Liver (tissue), 9 donors: ENCODE measurements around the gene COL23A1. TPM values are rescaled to one million over a fixed set of nuclear protein-coding genes. Genes with fewer than 3 reads are reported as not detected.
A peak's percentile ranks its signal among the peaks of the same experiment; 100 is the strongest.

Source experiments
- DNase-seq: peaks from one replicate; pipeline ENCODE4 v3.0.0-alpha.2; 2017; ENCODE audit warnings: low spot score
- H3K27ac ChIP-seq, 2 donors: one replicate each; pipeline ENCODE4 v1.7.0; 2013; ENCODE audit warnings: inconsistent platforms in 2 of 2, low read length in 2 of 2, control low read depth in 1 of 2, low read depth in 1 of 2, mild to moderate bottlenecking in 1 of 2
- H3K27me3 ChIP-seq, 4 donors: one replicate each; pipeline versions ENCODE4 v1.6.1 to v1.7.0; 2013; ENCODE audit warnings: low read length in 3 of 4, inconsistent platforms in 1 of 4, mild to moderate bottlenecking in 1 of 4, moderate library complexity in 1 of 4; ENCODE audit not compliant: control insufficient read depth in 4 of 4, insufficient read depth in 4 of 4
- H3K36me3 ChIP-seq, 4 donors: one replicate each; pipeline versions ENCODE4 v1.6.1 to v1.7.0; 2013; ENCODE audit warnings: low read length in 3 of 4, mild to moderate bottlenecking in 3 of 4, low read depth in 1 of 4, moderate library complexity in 1 of 4; ENCODE audit not compliant: control insufficient read depth in 4 of 4, insufficient read depth in 3 of 4
- H3K4me1 ChIP-seq, 4 donors: one replicate each; pipeline versions ENCODE4 v1.6.1 to v1.7.0; 2013; ENCODE audit warnings: low read length in 3 of 4, mild to moderate bottlenecking in 3 of 4, moderate library complexity in 1 of 4; ENCODE audit not compliant: control insufficient read depth in 4 of 4, insufficient read depth in 4 of 4
- H3K4me3 ChIP-seq, 3 donors: one replicate each; pipeline versions ENCODE4 v1.6.1 to v1.7.0; 2013; ENCODE audit warnings: low read length in 3 of 3, control low read depth in 1 of 3, low read depth in 1 of 3, mild to moderate bottlenecking in 1 of 3
- H3K9ac ChIP-seq, 2 donors: one replicate each; pipeline ENCODE4 v1.7.0; 2013; ENCODE audit warnings: low read length in 2 of 2, mild to moderate bottlenecking in 2 of 2, moderate library complexity in 2 of 2, control low read depth in 1 of 2, low read depth in 1 of 2
- H3K9me3 ChIP-seq, 4 donors: one replicate each; pipeline versions ENCODE4 v1.6.1 to v1.7.0; 2013; ENCODE audit warnings: low read length in 3 of 4; ENCODE audit not compliant: control insufficient read depth in 4 of 4
- EGR1 ChIP-seq, 2 donors: IDR thresholded peaks; 2 replicates each; pipeline ENCODE4 v1.6.1; 2016 to 2018; ENCODE audit warnings: antibody characterized with exemption in 2 of 2, low read depth in 2 of 2
- FOXA1 ChIP-seq: IDR thresholded peaks from 2 replicates; pipeline ENCODE4 v1.6.1; 2016; ENCODE audit warnings: antibody characterized with exemption
- FOXA2 ChIP-seq: IDR thresholded peaks from 2 replicates; pipeline ENCODE4 v1.6.1; 2016; ENCODE audit warnings: antibody characterized with exemption
- GABPA ChIP-seq, 2 donors: IDR thresholded peaks in 1 of 2; conservative IDR thresholded peaks in 1 of 2; 2 replicates each; pipeline ENCODE4 v1.6.1; 2016; ENCODE audit warnings: antibody characterized with exemption in 2 of 2, mild to moderate bottlenecking in 1 of 2, moderate library complexity in 1 of 2
- HNF4A ChIP-seq, 2 donors: conservative IDR thresholded peaks; 2 replicates each; pipeline ENCODE4 v1.6.1; 2016; ENCODE audit warnings: antibody characterized with exemption in 2 of 2, mild to moderate bottlenecking in 2 of 2
- HNF4G ChIP-seq: IDR thresholded peaks from 2 replicates; pipeline ENCODE4 v1.6.1; 2016; ENCODE audit warnings: antibody characterized with exemption
- JUND ChIP-seq, 2 donors: IDR thresholded peaks; 2 replicates each; pipeline ENCODE4 v1.6.1; 2016; ENCODE audit warnings: antibody characterized with exemption in 2 of 2
- NR2F2 ChIP-seq: IDR thresholded peaks from 2 replicates; pipeline ENCODE4 v1.6.1; 2016; ENCODE audit warnings: antibody characterized with exemption
- RAD21 ChIP-seq, 2 donors: IDR thresholded peaks; 2 replicates each; pipeline ENCODE4 v1.6.1; 2016; ENCODE audit warnings: antibody characterized with exemption in 2 of 2, mild to moderate bottlenecking in 2 of 2
- SP1 ChIP-seq: IDR thresholded peaks from 2 replicates; pipeline ENCODE4 v1.6.1; 2018; ENCODE audit warnings: antibody characterized with exemption, mild to moderate bottlenecking
- YY1 ChIP-seq: IDR thresholded peaks from 2 replicates; pipeline ENCODE4 v1.6.1; 2016; ENCODE audit warnings: antibody characterized with exemption, mild to moderate bottlenecking
- WGBS: extraction: QIAGEN DNeasy Blood & Tissue Kit; methylation state at CpG from one replicate; pipeline ENCODE4 v1.1.7; 2013; 5-methylcytosine and 5-hydroxymethylcytosine counted together
- polyA plus RNA-seq, 2 donors: library from polyadenylated mRNA; stranded (reverse) in 1 of 2; unstranded in 1 of 2; fragments of 200-250 nt in 1 of 2; fragments of >200 nt in 1 of 2; fragmentation: Nextera tagmentation in 1 of 2; extraction: Ambion mirVana in 1 of 2; gene quantifications; one replicate each; pipeline versions ENCODE4 v1.2.1 to v1.2.3, GENCODE V29; 2013 to 2015
- total RNA-seq, 2 donors: library from RNA; depleted of rRNA; stranded (reverse); fragments of >200 nt; gene quantifications; one replicate each; pipeline ENCODE4 v1.2.3, GENCODE V29; 2014
- TF ChIP-seq, protein P1 (sequence below): IDR thresholded peaks from 2 replicates; pipeline ENCODE4 v1.6.1; 2016; ENCODE audit warnings: antibody characterized with exemption, mild to moderate bottlenecking
- TF ChIP-seq, protein P2 (sequence below): fragments of 150-350 bp; IDR thresholded peaks from 2 replicates; pipeline ENCODE4 v1.5.1; 2017; ENCODE audit warnings: improper control_type of control experiment, low read depth, low read length; ENCODE audit not compliant: missing input control
- TF ChIP-seq, protein P3 (sequence below): IDR thresholded peaks from 2 replicates; pipeline ENCODE4 v1.6.1; 2016; ENCODE audit warnings: antibody characterized with exemption
- TF ChIP-seq, protein P4 (sequence below): IDR thresholded peaks from 2 replicates; pipeline ENCODE4 v1.6.1; 2016; ENCODE audit warnings: antibody characterized with exemption
- donor health status: healthy.
- donor health status: healthy.
- donor health status: healthy.
- donor health status: healthy.
- donor health status: healthy.

Gene COL23A1
- total and polyA plus RNA-seq, 4 donors: 0.08 to 1.4 (median 0.27) TPM

DNA sequence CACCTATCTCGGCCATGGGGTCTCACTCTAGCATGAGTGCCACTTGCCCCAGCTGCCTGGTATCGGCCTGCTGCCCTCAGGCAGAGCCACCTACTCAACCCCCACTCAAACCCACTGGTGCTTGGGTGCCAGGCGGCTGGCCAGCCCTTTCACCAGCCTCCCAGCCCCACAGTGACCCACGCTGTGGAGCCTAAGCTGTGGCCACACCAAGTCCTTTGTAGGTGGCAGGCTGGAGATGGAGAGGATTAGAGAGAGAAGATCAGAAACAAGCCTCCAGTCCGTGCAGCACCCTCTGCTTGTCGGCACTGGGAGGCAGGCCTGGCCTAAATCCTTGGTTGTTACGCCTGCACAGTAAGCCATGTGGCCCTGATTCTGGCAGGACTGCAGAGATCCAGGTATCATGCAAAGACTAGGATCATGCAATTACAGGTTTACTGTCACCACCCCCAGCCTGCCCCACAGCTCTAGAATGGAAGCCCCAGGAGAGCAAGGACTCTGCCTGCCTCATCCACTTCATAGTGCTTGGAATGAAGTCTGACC lies 171.7 kb downstream of the COL23A1 start (continued):
- TF ChIP-seq, protein P1, sequence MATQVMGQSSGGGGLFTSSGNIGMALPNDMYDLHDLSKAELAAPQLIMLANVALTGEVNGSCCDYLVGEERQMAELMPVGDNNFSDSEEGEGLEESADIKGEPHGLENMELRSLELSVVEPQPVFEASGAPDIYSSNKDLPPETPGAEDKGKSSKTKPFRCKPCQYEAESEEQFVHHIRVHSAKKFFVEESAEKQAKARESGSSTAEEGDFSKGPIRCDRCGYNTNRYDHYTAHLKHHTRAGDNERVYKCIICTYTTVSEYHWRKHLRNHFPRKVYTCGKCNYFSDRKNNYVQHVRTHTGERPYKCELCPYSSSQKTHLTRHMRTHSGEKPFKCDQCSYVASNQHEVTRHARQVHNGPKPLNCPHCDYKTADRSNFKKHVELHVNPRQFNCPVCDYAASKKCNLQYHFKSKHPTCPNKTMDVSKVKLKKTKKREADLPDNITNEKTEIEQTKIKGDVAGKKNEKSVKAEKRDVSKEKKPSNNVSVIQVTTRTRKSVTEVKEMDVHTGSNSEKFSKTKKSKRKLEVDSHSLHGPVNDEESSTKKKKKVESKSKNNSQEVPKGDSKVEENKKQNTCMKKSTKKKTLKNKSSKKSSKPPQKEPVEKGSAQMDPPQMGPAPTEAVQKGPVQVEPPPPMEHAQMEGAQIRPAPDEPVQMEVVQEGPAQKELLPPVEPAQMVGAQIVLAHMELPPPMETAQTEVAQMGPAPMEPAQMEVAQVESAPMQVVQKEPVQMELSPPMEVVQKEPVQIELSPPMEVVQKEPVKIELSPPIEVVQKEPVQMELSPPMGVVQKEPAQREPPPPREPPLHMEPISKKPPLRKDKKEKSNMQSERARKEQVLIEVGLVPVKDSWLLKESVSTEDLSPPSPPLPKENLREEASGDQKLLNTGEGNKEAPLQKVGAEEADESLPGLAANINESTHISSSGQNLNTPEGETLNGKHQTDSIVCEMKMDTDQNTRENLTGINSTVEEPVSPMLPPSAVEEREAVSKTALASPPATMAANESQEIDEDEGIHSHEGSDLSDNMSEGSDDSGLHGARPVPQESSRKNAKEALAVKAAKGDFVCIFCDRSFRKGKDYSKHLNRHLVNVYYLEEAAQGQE: no peak

DNA sequence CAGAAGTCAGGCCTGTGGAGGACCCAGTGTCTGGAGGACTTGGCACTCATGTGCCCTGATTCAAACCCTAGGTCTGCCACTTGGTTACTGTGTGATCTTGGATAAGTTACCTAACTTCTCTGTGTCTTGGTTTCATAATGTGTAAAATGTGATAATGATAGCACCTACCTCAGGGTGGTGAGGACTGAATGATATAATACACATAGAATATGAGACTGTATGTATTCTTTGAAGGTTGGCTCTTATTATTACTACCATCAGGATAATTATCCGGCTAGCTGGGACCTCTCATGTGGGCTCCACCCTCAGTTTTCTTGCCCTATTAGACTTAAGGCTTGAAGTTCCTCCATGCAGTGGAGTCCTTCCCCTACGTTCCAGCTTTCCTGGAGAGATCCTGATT lies 172.2 kb downstream of the COL23A1 start:
- Histone ChIP-seq H3K36me3 (no peaks in the 10 kb centered on the region), H3K9ac (no peak overlapping the region), H3K9me3 (no peaks in the 10 kb centered on the region), H3K4me1 (no peaks in the 10 kb centered on the region), H3K27ac (no peak overlapping the region), H3K4me3 (no peak overlapping the region), H3K27me3 (no peaks in the 10 kb centered on the region)
- TF ChIP-seq HNF4G (no peak), GABPA (IDR thresholded peaks at IDR 0.05 in 1 of 2, conservative IDR thresholded peaks at IDR 0.05 in 1 of 2) (no peak), FOXA1 (no peak), FOXA2 (no peak), EGR1 (IDR thresholded peaks at IDR 0.05; ENCODE audit: low read depth in 2 of 2) (no peak)
- TF ChIP-seq, protein P2, sequence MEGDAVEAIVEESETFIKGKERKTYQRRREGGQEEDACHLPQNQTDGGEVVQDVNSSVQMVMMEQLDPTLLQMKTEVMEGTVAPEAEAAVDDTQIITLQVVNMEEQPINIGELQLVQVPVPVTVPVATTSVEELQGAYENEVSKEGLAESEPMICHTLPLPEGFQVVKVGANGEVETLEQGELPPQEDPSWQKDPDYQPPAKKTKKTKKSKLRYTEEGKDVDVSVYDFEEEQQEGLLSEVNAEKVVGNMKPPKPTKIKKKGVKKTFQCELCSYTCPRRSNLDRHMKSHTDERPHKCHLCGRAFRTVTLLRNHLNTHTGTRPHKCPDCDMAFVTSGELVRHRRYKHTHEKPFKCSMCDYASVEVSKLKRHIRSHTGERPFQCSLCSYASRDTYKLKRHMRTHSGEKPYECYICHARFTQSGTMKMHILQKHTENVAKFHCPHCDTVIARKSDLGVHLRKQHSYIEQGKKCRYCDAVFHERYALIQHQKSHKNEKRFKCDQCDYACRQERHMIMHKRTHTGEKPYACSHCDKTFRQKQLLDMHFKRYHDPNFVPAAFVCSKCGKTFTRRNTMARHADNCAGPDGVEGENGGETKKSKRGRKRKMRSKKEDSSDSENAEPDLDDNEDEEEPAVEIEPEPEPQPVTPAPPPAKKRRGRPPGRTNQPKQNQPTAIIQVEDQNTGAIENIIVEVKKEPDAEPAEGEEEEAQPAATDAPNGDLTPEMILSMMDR: no peak
- TF ChIP-seq, protein P1: no peak
- WGBS: 92% methylated on average over 2 of the region's 2 CpGs
- no peak for DNase-seq

DNA sequence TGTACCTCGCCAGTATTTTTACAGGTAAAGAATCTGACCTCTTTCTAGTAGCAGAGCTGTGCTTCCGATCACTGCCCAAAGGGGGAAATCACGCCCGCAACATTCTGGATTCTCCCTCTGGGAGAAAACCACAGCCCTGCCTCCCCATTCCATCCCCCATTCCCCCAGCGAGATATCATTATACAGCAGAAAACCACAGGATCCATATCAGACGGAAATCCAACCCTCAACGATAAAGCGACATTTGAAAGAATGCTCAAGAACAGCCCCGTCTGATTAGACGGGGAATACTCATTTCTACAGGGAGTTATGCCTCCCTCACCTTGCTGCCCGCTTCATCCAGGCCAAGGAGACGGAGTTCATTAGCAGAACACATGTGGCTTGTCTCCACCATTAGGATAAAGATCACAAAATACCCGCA lies 172.8 kb downstream of the COL23A1 start:
- Histone ChIP-seq H3K36me3 (no peaks in the 10 kb centered on the region), H3K4me1 (no peaks in the 10 kb centered on the region), H3K27me3 (no peaks in the 10 kb centered on the region), H3K9ac (no peak overlapping the region), H3K9me3 (no peaks in the 10 kb centered on the region), H3K4me3 (no peak overlapping the region), H3K27ac (no peak overlapping the region)
- DNase-seq: peak; percentile 33
- TF ChIP-seq JUND (IDR thresholded peaks at IDR 0.05): no peak
- TF ChIP-seq HNF4A (conservative IDR thresholded peaks at IDR 0.05): no peak
- no peak for TF ChIP-seq SP1
- no peak for TF ChIP-seq FOXA2
- no peak for TF ChIP-seq HNF4G
- no peak for TF ChIP-seq RAD21 (IDR thresholded peaks at IDR 0.05)
- no peak for TF ChIP-seq NR2F2
- TF ChIP-seq, protein P3, sequence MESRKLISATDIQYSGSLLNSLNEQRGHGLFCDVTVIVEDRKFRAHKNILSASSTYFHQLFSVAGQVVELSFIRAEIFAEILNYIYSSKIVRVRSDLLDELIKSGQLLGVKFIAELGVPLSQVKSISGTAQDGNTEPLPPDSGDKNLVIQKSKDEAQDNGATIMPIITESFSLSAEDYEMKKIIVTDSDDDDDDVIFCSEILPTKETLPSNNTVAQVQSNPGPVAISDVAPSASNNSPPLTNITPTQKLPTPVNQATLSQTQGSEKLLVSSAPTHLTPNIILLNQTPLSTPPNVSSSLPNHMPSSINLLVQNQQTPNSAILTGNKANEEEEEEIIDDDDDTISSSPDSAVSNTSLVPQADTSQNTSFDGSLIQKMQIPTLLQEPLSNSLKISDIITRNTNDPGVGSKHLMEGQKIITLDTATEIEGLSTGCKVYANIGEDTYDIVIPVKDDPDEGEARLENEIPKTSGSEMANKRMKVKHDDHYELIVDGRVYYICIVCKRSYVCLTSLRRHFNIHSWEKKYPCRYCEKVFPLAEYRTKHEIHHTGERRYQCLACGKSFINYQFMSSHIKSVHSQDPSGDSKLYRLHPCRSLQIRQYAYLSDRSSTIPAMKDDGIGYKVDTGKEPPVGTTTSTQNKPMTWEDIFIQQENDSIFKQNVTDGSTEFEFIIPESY: no peak
- no peak for TF ChIP-seq EGR1 (IDR thresholded peaks at IDR 0.05; ENCODE audit: low read depth in 2 of 2)
- TF ChIP-seq YY1: no peak
- TF ChIP-seq, protein P4, sequence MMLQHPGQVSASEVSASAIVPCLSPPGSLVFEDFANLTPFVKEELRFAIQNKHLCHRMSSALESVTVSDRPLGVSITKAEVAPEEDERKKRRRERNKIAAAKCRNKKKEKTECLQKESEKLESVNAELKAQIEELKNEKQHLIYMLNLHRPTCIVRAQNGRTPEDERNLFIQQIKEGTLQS: no peak
- 77% methylated on average over 13 of the region's 13 CpGs for WGBS
